Vagina (tissue), 2 donors: Measurements from ENCODE around the gene VCAM1.

Experiments used
- POLR2A ChIP-seq, 2 donors: fragments of 450-650 bp; IDR thresholded peaks; one replicate each; pipeline ENCODE4 v1.6.1; 2017; ENCODE audit warnings: antibody characterized with exemption in 2 of 2, mild to moderate bottlenecking in 2 of 2, moderate library complexity in 2 of 2
- POLR2AphosphoS5 ChIP-seq, 2 donors: sonication (generic); formaldehyde crosslinking; IDR thresholded peaks; one replicate each; pipeline ENCODE4 v1.9.0; 2017; ENCODE audit warnings: antibody characterized with exemption in 2 of 2, mild to moderate bottlenecking in 2 of 2, low read depth in 1 of 2; ENCODE audit not compliant: insufficient read depth in 1 of 2

DNA sequence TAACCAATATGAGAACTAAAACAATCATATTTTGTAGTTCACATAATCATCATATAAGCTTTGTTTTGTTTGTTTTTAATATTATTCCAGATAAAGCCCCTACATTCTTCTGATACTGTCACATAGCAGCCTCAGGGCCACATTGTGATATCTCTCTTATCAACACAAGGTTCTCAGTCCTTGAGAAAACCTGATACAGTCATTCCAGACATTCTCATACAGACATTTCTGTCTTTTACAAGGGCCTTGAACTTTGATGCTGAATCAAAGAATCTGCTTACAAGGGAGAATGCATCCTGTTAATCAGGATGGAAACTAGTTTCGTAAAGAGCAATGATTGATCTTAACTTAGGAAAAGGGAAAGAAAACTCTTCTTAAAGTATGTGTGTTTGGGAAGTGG lies 12.7 kb upstream of the VCAM1 start:
- TF ChIP-seq POLR2AphosphoS5 (IDR thresholded peaks at IDR 0.05; ENCODE audit: insufficient read depth in 1 of 2, low read depth in 1 of 2), result no peak
- no peak for TF ChIP-seq POLR2A (IDR thresholded peaks at IDR 0.05)
